NCI-H128 (cell line): ENCODE data around the gene TRIM38.
"Not testable (repeated sequence)": the region's sequence is repeated elsewhere in the genome, so short reads cannot be mapped to it uniquely, and the experiment has no call there.

Source experiments
- DNase-seq: peaks from one replicate; lab custom pipeline; 2025; ENCODE audit not compliant: unreplicated experiment; lab: John Stamatoyannopoulos, UW

Gene TRIM38, protein sequence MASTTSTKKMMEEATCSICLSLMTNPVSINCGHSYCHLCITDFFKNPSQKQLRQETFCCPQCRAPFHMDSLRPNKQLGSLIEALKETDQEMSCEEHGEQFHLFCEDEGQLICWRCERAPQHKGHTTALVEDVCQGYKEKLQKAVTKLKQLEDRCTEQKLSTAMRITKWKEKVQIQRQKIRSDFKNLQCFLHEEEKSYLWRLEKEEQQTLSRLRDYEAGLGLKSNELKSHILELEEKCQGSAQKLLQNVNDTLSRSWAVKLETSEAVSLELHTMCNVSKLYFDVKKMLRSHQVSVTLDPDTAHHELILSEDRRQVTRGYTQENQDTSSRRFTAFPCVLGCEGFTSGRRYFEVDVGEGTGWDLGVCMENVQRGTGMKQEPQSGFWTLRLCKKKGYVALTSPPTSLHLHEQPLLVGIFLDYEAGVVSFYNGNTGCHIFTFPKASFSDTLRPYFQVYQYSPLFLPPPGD

GRCh38 chr6:25962149-25963127 is at the start of gene TRIM38:
Gene TRIM38 (plus strand): TSS chr6:25962802. CDS start chr6:25966523, 3,721 bp downstream.
- DNase-seq: no peak

DNA sequence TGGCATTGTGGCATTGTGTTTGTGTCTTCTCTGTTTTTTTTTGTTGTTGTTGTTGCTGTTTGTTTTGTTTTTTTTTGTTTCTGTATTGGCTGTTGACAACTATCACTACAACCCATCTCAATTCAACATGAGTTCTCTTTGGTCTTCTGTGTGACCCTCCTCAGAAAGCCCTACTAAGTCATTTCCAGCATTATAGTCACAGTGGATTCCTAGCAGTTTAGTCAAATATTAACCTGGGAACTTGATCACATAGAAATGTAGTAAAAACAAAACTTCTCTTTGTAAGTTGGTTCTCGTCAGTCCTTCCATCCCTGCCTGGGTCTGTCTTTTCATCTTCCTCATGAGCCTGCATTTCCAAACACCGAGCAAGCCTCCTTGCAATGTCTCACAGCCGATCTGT is 48.9 kb upstream of the TRIM38 start:
- DNase-seq: no peak

DNA sequence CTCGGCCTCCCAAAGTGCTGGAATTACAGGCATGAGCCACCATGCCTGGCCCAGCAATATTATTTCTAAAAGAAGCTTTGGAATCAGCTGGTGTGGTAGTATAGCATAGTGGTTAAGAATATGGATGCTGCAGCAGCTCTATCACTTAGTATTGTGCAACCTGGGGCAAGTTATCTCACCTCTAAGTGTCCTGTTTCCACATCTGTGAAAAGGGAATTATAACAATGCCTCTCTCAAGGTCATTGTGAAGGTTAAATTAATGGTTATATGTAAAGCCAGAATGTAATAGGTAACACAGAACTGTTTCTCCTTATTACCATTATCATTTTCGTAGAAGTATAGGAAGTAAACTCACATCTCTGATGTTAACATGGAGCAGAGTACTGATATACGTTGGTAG is 46.3 kb upstream of the TRIM38 start:
- no peak for DNase-seq

- no peak for DNase-seq
Observed at GRCh38 chr6:25916789-25917490, 45.7 kb upstream of the TRIM38 start.

DNA sequence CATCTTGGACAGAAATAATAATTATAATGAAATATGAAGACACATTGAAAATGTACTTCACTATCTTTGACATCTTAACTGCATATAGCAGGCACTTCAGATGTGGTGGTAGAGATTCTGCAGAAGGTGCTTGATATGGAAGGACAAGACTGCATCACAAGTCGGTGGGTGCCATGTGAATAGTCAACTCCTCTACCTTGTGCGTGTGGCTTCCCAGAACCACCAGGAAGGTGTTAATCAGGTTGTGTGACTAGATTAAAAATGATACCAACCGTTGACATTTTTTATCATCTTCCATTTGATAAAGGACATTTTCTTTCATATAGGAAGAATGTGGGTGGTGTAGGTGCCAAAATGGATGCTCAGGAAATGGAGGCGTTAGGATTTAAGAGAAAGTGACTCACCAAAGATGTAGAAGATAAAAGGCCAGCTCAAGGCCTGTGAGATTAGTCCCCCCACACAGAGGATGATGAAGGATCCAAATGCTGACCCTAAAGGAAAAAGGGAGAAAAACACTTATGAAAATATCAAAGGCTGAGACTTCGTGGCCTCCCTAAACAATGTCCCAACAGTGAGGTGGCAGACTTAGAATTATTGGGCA is 44.4 kb upstream of the TRIM38 start:
- DNase-seq: no peak

DNA sequence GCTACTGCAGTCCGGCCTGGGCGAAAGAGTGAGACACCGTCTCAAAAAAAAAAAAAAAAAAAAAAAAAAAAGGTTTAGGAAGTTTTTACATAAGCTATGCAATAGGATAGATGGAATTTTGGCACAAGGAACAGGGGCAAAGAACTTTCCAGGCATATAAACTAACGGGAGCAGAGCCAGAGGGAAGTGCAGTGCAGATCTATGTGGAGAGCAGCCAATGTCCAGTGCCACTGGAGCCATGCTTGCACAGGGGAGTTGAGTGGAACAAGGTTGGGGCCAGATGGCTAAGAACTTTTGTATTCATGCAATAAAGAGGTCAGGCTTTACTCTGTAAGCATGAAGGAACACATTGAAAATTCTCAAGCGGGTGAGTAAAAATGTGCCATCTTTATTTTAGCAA is 42.9 kb upstream of the TRIM38 start:
- no peak for DNase-seq

GRCh38 chr6:25921525-25922203 is 40.9 kb upstream of the TRIM38 start:
- no peak for DNase-seq

DNA sequence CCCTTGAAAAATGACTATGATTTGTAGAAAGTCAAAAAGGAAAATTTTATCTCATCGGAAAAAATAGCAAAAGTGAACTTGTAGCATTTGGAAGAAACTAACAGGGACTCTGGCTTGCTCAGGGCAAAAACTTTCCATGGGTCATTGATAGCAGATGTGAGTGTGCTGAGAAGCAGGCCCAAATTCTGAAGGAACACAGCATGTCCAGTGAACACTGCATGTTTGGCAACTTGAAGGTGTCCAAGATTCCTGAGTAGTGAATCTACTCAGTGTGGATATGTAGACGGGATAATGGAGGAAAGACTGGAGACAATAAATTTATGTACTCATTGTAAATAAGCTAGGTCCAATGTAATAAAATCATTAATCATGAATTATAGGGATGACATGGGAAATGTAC is 40.3 kb upstream of the TRIM38 start:
- DNase-seq: no peak

DNA sequence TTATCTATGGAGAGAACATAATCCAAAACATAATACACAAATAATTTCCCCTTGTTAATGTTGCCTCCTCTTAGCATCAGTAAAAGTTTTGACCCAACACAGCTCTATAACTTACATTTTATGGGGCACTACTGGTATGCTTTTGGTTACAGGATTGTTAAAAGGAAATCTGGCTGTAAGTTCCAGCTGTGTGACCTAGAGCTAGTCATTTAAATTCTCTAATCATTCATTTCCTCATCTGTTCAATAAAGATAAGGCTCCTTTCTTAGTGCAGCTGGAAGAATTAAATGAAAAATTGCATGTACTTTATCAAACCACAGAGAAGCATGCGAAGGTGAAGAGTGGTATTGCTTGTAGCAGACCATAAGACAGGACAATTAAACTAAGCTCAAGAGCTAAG is 36.7 kb upstream of the TRIM38 start:
- DNase-seq: no peak

DNA sequence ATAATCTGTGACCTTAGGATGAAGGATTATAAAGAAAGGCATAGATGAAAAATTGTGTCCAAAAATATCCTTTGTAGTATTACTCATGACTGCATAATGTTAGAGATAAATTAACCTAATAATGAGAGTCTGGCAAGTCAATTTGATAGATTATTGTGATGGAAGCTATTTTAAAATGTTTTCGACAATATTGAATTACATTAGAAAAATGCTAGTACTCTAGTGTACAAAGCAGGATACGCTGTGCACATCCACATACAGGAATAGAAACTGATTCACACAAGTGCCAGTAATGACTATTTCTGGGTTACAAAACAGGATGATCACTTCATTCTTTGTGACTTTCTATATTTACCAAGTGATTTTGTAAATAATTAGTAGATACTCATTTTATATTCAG is 35.4 kb upstream of the TRIM38 start:
- no peak for DNase-seq

GRCh38 chr6:25927756-25928216 is 34.8 kb upstream of the TRIM38 start:
- no peak for DNase-seq

GRCh38 chr6:25928562-25929324 is 33.9 kb upstream of the TRIM38 start:
- no peak for DNase-seq

DNA sequence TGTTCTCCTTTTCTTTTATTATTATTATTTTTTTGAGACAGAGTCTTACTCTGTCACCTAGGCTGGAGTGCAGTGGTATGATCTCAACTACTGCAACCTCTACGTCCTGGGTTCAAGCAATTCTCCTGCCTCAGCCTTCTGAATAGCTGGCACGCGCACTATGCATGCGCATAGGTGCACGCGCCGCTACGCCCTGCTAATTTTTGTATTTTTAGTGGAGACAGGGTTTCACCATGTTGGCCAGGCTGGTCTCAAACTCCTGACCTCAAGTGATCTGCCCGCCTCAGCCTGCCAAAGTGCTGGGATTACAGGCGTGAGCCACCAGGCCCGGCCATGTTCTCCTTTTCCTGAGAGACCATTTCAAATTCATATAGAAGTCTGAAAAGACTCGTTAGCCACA is 32.8 kb upstream of the TRIM38 start:
- not testable (repeated sequence) for DNase-seq

DNA sequence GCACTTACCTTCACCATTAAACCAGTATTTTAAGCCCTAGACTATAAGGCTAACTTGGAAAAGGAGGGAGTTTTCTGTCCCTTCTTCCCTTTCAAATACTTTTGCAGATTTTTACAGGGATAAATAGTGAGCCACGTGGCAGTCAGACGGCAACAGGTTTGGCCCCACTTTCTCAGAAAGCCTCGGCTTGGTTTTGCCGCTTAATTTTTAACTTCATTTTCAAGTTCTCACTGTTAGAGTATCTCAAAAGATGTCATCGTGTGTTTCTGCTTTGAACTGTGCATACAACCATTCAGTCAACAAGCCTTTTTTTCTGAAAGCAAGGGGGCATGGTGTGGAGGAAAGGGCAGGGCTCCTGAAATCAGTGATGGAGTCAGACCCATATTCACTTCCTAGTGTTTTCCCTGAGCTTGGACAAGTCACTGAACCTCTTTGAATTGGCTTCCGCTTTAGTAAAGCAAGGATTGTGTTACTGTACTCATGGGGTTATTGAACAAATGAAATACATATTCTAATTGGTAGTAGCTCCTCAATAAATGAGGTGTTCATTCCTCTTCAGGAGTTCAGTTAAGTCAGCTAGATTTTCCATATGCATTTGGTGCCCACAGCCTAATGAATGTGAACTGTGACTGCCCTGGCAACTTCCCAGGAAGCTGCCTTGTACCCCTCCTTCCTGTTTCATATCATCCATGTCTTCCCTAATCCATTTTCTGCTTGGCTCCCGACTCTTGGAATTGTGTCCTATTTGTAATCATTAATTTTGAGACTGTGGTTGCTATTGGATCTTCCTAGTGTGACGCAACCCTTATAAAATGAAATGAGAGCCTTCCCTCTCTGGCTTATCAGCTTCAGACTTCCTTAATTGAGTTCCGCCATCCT is 31.8 kb upstream of the TRIM38 start, which contains the start of gene SLC17A2:
SLC17A2 (minus strand) TSS at position 160 of the 879 bp plus-strand sequence. CDS start 4,895 bp downstream, outside the sequence.
- DNase-seq: no peak

GRCh38 chr6:25931411-25931709 is 31.2 kb upstream of the TRIM38 start:
- DNase-seq: no peak

- no peak for DNase-seq
Observed at GRCh38 chr6:25934156-25934555, 28.4 kb upstream of the TRIM38 start.

DNA sequence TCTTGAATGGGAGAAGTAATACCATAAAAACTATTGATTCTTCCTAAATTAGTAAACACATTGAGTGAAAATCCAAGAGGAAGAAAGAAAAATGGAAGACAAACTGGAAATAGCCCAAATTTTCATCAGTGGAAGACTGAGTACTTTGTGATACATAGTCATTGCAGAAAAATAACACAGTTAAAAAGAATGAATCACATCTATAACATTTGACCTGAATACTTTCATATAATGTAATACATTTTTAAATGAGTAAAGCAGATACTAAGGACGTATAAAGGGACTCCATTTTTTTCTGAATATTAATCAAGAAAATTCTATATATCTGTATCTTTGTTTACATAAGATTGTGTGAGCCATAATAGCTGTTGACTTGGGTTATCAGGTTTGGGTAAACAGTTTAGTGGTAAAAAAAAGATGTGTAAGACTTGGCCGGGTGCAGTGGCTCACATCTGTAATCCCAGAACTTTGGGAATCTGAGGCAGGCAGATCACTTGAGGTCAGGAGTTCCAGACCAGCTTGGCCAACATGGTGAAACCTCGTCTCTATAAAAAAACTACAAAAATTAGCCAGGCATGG is 27.8 kb upstream of the TRIM38 start:
- DNase-seq: no peak

GRCh38 chr6:25935953-25936352 is 26.6 kb upstream of the TRIM38 start:
- DNase-seq: no peak
